Jurkat, Clone E6-1 (cell line): Measurements from ENCODE around the gene IGFL3.
"Not testable (repeated sequence)": the region's sequence is repeated elsewhere in the genome, so short reads cannot be mapped to it uniquely, and the experiment has no call there.

Experiments used
- DNase-seq: peaks from one replicate; pipeline ENCODE4 v3.0.0-alpha.2; 2011; ENCODE audit warnings: low read depth, low spot score
- H3K4me3 ChIP-seq: 2 replicates; pipeline ENCODE4 v1.5.1; 2011; ENCODE audit warnings: mild to moderate bottlenecking, low read length, control low read depth, moderate library complexity

The IGFL3 gene

DNA sequence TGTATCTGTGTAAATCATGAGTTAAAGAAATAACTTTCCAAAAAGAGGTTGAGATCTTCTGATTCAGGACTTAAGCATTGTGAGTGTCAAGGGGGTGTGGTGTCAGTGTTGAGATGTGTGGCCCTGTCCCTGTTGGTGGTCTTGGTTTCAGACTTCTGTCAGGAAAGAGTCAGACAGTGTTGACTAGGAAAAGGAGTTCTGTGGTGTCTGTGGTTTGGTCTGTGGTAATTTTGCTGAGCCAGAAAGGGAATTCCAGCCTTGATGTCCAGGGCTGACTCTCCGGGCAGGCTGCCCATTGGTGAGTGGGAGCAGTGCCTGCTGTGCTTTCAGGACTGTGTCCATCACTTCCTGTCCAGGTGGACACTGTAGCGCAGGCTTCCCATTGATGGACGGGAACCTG lies 43.9 kb downstream of the IGFL3 start:
- H3K4me3 ChIP-seq, result no peak overlapping the region
- no peak for DNase-seq

DNA sequence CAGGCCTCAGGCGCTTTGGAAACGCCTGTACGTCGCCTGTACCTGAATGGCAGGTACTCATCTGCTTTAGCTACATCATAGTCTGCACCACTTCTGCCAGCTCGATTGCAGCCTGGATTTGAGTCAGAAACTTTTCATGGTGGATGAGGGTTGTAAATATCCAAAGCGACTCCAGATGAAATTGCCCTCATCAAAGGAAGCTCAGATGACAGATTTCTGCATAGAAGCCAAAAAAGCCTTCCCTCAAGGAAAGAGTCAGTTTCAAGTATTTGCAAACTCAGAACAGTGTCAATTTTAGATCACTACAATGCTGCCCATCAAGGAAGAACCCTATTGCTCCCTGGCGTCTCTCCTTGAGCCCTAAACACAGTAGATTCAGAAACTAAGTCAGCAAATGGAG lies 44.9 kb downstream of the IGFL3 start:
- DNase-seq, result no peak
- no peak overlapping the region for H3K4me3 ChIP-seq

GRCh38 chr19:46078573-46079332 lies 45.7 kb downstream of the IGFL3 start:
- DNase-seq, result peak; percentile 33
- not testable (repeated sequence) for H3K4me3 ChIP-seq

DNA sequence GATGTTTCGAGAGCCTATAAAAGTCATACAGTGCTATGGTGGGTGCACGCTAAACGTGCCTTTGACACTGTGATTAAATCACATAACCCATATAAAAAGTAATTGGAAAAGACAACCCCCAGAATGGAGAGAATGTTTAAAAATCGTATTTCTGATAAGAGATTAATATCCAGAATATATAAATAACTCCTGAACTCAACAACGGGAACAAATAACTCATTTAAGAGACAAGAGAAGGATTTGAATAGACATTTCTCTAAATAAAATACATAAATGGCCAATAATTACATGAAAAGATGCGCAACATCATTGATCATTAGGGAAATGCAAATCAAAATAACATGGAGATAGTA lies 46.7 kb downstream of the IGFL3 start:
- DNase-seq, result no peak
- no peak overlapping the region for H3K4me3 ChIP-seq

DNA sequence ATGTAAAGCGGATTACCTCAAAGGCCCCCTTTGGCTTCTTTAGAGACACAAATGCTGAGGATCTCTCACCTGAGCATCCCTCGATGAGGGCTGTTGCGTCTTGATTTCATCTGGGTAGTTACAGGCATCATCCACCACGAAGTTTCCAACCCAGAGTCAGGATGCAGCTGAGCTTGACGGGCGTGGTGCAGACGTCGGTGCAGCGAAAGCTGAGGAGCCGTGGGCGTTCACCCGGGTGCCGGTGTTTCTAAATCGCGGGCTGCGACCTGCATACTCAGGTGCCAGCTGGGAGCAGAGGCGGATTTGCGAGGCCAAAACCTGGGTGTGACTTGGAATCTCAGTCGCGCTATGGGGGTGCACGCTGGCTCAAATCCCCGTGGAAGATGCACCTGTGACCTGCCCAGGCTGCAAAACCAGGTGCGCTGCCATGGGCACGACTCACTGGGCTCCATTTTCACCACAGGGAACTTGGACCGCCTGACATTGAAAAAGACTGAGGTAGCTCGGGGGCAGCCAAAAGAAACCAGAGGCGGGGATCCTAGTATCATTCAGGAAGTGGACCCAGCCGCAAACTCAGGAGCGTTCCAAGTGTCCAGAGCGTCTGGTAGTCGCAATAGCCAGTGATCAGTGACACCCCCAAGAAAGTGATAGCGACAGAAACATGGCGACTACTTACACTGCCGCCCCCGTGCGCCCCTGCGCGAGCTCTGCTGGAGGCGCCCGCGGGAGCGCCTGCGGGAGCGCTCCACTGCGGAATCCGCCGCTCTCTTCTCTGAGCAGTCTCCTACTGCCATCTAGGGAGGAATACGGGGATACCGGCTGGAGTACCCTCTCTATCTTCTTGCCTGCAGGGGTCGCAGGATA lies 47.3 kb downstream of the IGFL3 start:
- H3K4me3 ChIP-seq, result no peak overlapping the region
- DNase-seq, result peak; percentile 69

GRCh38 chr19:46076031-46076880 lies 48.2 kb downstream of the IGFL3 start:
- no peak overlapping the region for H3K4me3 ChIP-seq
- no peak for DNase-seq

- DNase-seq, result no peak
- H3K4me3 ChIP-seq, result no peak overlapping the region
Measured at GRCh38 chr19:46073268-46073922, 51.1 kb downstream of the IGFL3 start.
